Measurements from ENCODE around the gene ARAP1. TPM values are rescaled to one million over a fixed set of nuclear protein-coding genes. Genes with fewer than 3 reads are reported as not detected.

Gene ARAP1
- total RNA-seq, 6 experiments from 2014 or later: 32.9 to 76.7 (median 41.2) TPM

DNA sequence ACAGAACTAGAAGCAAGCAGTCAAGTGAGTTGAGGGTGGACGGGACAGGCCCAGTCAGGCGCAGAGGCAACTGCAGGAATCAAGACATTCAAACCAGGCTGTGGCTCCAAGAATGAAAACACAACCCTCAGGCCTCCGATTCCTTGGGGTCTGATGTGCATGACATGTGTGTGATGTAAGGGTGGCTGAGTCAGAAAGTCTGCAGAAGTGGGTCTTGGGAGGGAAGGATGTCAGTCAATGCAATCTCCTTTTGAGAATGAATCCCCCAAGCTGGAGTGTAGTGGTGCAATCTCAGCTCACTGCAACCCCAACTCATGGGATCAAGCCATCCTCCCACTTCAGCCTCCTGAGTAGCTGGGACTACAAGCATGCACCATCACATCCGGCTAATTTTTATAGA, 62.0 kb downstream of the ARAP1 start:
- 84% methylated on average over 3 of the region's 4 CpGs for WGBS (ENCODE audit: insufficient coverage, low coverage, low lambda C conversion rate, missing lambda C conversion rate)
- Histone ChIP-seq H3K9me3 (no peaks in the 10 kb centered on the region), H3K4me3 (no peak overlapping the region), H3K27ac (no peak overlapping the region), H3K36me3 (peaks cover 0 to 79% (median 26%) of the 10 kb centered on the region in 4 donors), H3K4me1 (no peaks in the 10 kb centered on the region), H3K27me3 (no peaks in the 10 kb centered on the region)
- TF ChIP-seq, protein P1, sequence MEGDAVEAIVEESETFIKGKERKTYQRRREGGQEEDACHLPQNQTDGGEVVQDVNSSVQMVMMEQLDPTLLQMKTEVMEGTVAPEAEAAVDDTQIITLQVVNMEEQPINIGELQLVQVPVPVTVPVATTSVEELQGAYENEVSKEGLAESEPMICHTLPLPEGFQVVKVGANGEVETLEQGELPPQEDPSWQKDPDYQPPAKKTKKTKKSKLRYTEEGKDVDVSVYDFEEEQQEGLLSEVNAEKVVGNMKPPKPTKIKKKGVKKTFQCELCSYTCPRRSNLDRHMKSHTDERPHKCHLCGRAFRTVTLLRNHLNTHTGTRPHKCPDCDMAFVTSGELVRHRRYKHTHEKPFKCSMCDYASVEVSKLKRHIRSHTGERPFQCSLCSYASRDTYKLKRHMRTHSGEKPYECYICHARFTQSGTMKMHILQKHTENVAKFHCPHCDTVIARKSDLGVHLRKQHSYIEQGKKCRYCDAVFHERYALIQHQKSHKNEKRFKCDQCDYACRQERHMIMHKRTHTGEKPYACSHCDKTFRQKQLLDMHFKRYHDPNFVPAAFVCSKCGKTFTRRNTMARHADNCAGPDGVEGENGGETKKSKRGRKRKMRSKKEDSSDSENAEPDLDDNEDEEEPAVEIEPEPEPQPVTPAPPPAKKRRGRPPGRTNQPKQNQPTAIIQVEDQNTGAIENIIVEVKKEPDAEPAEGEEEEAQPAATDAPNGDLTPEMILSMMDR (IDR thresholded peaks at IDR 0.05): no peak
- no peak for TF ChIP-seq POLR2A (IDR thresholded peaks at IDR 0.05)
- ATAC-seq (no peak), DNase-seq (no peak)
- intact Hi-C loops (cut with DNase I): no loop called here

DNA sequence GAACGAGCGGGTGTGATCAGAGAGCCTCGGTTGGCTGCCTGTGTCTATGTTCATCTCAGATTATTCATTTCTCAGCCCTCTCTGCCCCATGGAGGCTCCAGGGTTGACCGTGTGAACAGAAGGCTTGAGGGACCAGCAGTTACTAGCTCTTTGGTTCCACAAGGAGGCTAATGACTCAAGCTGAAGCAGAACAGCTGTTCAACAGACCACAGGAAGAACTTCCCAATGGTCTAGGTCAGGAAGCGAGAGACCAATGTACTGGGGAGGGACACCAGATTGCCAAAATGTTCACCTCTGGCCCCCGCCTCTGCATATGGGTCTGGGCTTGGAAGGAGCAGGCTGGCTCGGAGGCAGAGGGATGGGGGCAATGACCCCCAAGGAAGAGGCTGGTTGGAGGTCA, 63.3 kb downstream of the ARAP1 start:
- no peak for DNase-seq
- Histone ChIP-seq H3K4me3 (no peak overlapping the region), H3K4me1 (no peaks in the 10 kb centered on the region), H3K27ac (no peak overlapping the region), H3K36me3 (peaks cover 0 to 67% (median 24%) of the 10 kb centered on the region in 4 donors), H3K27me3 (no peaks in the 10 kb centered on the region), H3K9me3 (no peaks in the 10 kb centered on the region)
- intact Hi-C loops (cut with DNase I): no loop called here
- TF ChIP-seq POLR2A (IDR thresholded peaks at IDR 0.05): no peak
- TF ChIP-seq, protein P1 (IDR thresholded peaks at IDR 0.05): no peak
- WGBS (ENCODE audit: insufficient coverage, low coverage, low lambda C conversion rate, missing lambda C conversion rate): no CpG with 5 or more reads among the region's 7 CpGs
- ATAC-seq: no peak

DNA sequence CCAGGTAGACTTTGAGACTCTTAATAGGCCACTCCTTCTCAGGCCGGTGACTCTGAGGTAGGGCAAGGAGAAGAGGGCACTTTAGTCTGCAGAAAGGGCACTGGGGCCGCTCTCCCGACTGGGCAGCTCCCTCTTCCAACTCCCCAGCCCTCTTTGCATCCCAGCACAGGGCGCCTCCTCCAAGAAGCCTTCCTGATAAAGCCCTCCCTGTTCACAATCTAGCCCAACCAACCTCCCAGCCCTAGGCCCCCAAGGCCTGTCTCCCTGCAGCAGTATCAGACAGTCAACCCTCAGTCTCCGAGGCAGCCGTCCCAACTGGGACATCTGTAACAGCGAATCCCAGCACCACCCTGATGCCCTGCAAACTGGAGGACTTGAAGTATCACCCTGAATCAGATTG, 63.7 kb downstream of the ARAP1 start:
- 83% methylated on average over 4 of the region's 7 CpGs for WGBS (ENCODE audit: insufficient coverage, low coverage, low lambda C conversion rate, missing lambda C conversion rate)
- H3K9me3 ChIP-seq: no peaks in the 10 kb centered on the region
- H3K4me1 ChIP-seq: no peaks in the 10 kb centered on the region
- ATAC-seq (no peak), DNase-seq (no peak)
- peaks cover 0 to 64% (median 21%) of the 10 kb centered on the region in 4 donors for H3K36me3 ChIP-seq
- TF ChIP-seq, protein P1 (IDR thresholded peaks at IDR 0.05): no peak
- TF ChIP-seq POLR2A (IDR thresholded peaks at IDR 0.05): no peak
- intact Hi-C loops (cut with DNase I): no loop called here
- no peak overlapping the region for H3K27ac ChIP-seq
- H3K27me3 ChIP-seq: no peaks in the 10 kb centered on the region
- H3K4me3 ChIP-seq: no peak overlapping the region

DNA sequence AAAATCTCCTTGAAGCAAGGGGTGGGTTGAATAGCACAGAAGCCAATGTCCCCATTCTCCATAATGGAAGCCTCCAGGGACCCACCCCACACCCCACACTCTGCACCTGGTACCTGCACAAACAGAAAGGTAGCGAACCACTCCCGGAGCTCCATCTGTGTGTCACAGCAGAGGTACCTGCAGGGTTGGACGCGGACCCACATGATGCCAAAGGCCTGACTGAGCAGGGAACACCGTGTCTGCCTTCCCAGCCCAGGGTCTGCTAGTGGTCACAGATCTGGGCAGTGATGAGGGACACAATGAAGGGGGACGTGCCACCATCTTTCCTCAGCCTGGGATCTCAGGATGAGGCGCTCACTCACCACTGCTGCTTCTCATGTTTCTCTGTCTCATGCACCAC, 64.9 kb downstream of the ARAP1 start:
- Histone ChIP-seq H3K27ac (no peak overlapping the region), H3K4me3 (no peak overlapping the region), H3K9me3 (no peaks in the 10 kb centered on the region), H3K27me3 (no peaks in the 10 kb centered on the region), H3K4me1 (no peaks in the 10 kb centered on the region), H3K36me3 (peaks cover 0 to 52% (median 13%) of the 10 kb centered on the region in 4 donors)
- ATAC-seq (no peak), DNase-seq (no peak)
- TF ChIP-seq POLR2A (IDR thresholded peaks at IDR 0.05): no peak
- TF ChIP-seq, protein P1 (IDR thresholded peaks at IDR 0.05): no peak
- intact Hi-C loops (cut with DNase I): no loop called here
- WGBS (ENCODE audit: insufficient coverage, low coverage, low lambda C conversion rate, missing lambda C conversion rate): 80% methylated on average over 1 of the region's 7 CpGs
